NCI-H1436 (cell line): ENCODE data around the gene ARMC8.

ENCODE experiments used
- DNase-seq: peaks from one replicate; lab custom pipeline; 2025; lab: John Stamatoyannopoulos, UW

The ARMC8 gene

DNA sequence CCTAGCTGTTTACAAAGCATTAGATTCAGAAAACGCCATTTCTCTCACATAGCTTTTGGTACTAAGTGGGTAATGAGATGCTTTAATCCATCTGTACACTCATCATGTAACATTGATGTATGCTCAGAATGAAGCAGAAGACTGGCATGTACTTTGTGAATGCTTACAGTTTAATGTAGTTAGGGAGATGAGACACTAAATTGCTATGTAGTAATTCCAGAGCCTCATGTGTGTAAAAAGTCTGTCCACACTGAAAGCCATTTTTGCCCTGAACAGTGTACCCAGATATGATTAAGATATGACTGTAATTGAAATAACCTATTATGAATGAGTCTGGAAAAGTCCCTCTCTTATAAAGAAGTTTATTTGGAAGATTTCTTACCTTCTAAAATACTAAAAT lies 66.5 kb downstream of the ARMC8 start:
- no peak for DNase-seq

DNA sequence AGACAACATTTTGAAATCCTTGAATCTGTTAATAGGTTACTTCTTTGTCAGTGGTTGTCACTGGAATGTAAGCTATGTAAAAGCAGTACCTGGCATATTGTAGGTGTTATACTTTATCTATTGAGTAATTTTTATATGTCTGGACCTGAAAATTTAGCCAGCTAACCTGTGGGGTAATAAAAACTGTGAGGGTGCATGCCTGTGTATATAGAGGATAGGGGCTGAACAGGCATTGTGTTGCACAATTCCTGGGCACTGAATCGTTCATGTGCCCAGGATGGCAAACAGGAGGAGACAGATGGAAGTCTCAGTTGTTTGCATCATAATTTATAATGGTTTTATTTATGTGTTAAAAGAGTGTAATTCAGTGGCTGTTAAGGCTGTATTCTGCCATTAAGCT lies 67.1 kb downstream of the ARMC8 start:
- no peak for DNase-seq

- DNase-seq: no peak
Observed at GRCh38 chr3:138256022-138256421, 68.9 kb downstream of the ARMC8 start.

GRCh38 chr3:138257986-138258385 lies 70.9 kb downstream of the ARMC8 start:
- no peak for DNase-seq

- no peak for DNase-seq
Observed at GRCh38 chr3:138259126-138259525, 72.0 kb downstream of the ARMC8 start.

GRCh38 chr3:138260611-138261010 lies 73.5 kb downstream of the ARMC8 start:
- DNase-seq: no peak

- DNase-seq: no peak
Observed at GRCh38 chr3:138263104-138263503, 76.0 kb downstream of the ARMC8 start.

GRCh38 chr3:138265745-138266144 lies 78.6 kb downstream of the ARMC8 start:
- DNase-seq: no peak

DNA sequence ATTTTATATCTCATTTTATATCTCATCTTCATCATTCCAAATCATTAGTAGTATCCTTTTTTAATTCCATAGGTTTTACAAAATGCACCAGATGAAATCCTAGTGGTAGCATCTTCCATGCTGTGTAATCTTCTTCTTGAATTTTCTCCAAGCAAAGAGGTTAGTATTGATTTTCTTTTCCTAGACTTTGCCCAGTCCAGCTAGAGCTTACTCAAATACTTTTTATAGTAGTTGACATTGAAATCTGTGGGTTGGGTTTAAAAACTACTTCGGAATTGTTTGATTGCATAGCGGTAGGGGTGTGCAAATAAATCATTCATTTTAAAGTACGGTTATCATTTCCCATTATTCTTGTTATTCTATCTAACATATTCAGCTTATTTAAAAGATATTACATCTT lies 80.0 kb downstream of the ARMC8 start:
- no peak for DNase-seq

DNA sequence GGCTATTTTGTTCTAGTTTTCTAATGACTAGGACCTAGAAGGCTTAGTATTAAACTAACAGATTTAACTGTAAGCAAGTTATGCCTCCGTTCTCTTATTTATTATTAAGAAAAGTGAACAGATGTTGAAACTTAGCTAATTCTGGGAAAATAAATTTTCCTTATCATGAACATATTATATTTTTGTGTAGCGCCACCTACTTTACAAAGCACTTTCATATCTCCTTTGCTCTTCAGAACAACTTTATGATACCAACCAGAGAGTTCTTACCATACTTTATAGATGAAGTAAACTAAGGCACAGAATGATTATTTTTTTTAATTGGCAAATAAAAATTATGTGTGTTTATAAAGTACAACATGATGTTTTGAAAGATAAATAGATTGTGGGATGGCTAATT lies 83.1 kb downstream of the ARMC8 start:
- DNase-seq: no peak

DNA sequence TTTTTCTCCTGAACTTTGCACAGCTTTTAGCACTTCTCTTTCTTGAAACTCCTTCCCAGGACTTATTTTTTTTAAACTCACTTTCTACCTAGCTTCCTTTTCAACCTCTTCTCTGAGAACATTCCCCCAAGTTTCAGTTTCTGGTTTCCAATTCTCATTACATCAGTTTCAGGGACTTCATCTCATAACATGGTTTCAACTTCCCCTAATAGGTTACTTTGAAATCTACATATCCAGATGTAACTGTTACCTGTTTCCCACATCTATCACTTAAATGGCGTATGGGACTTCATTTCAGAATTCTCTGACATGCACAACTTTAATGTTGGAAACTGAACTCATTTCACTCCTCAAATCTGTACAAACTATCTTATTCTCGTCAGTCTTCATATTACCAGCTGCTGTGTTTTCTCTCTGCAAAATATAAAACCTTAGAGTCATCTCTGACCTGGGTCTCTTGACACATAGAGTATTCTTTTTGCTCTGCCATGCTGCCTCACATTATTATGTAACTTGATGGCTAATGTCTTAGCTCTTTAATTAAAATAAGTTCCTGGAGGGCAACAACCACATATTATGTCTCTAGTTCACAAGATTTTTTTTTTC lies 84.2 kb downstream of the ARMC8 start:
- DNase-seq: no peak

DNA sequence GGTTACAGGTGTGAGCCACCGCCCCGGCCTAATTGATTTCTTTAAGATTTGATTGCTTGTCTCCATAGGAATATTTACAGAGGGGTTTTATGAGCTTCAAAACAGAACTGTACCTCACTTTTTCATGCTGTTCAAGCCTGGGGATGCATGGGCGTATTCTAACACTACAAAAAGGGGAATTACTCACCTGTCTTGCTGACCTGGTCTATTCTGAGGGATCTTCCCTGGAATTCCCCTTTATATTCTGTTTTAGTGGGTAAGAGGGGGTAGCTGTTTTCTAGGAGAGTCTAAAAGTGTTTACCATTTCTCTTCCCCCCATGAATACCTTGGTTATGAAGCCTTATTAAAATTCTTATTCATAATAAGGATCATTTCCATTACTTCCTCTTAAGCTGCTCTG lies 94.5 kb downstream of the ARMC8 start:
- DNase-seq: no peak

DNA sequence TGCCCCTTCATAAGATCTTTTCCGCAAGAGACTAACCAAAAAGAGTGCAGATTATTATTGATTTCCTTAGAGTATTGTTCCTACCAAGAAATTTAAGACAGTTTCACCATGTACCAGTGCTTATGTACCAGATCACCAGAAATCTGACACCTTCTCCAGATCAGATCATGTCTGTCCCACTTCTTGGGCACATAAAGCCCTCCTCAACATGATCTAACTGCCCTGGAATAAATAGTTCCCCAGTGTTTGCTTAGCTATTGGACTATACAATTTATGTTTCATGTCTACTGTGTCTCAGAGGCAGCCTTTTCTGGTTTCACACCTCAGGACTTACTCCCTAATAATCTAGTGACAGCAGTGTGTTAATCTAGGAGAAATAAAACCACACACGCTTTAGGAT lies 95.7 kb downstream of the ARMC8 start:
- no peak for DNase-seq

GRCh38 chr3:138284079-138284478 lies 97.0 kb downstream of the ARMC8 start:
- no peak for DNase-seq

DNA sequence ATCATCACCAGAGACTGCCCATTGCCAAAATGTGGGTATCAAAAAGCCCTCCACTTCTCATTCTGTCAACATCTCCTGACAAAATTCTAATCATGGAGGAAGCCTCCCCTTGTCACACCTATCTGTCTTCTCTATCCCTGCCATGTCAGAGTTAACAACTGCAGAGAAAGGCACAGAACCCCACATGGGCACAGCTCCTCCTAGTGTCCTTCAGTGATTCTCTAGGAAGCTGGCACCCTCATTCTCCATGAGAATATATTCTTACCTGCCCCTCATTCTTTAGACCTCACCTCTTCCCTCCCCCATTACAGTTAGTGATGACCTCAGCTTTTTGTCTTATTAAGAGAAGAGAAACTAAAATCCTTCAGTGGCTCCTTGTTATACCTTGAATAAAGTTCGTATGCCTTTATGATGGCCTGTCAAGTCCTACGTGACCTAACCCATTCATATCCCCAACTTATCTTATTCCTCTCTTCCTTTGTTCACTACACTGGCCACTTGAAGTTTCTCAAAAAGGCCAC lies 97.9 kb downstream of the ARMC8 start:
- DNase-seq: no peak

GRCh38 chr3:138289260-138289659 lies 102.2 kb downstream of the ARMC8 start:
- no peak for DNase-seq

DNA sequence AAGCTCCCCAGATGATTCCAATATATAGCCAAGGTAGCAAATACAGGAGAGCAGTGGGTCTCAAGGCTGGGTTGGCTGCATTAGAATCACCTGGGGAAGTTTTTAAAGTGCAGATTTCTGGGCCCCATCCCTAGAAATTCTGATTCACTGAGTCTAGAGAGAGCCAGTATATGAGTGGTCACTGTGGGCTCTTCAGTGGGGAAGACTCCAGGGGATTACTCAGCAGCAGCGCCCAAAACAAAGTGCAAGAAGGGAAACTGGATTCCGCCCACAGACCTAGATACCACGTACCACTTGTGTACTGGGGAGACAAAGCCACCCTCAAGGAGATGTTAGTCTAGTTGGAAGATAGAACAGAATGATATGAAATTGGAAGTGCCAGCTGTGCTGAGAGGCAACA lies 102.6 kb downstream of the ARMC8 start:
- DNase-seq: no peak

DNA sequence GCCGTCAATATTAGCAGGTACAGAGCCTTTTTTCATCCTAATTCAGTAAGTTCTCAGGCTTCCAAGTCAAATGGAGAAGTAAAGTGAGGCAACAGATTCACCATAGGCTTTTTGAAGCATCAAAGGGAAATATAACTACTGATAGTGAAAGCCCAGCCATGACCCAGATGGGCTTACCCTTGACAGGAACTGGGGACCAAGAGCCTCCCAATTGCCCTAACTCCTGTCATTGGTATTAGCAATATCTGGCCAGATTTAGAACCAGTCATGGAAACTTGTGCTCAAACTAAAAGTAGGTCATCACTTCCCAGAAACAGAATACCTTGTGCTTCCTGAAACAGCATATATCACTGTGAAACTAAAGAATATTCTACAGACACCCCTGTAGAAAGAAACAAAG lies 109.5 kb downstream of the ARMC8 start:
- DNase-seq: no peak

DNA sequence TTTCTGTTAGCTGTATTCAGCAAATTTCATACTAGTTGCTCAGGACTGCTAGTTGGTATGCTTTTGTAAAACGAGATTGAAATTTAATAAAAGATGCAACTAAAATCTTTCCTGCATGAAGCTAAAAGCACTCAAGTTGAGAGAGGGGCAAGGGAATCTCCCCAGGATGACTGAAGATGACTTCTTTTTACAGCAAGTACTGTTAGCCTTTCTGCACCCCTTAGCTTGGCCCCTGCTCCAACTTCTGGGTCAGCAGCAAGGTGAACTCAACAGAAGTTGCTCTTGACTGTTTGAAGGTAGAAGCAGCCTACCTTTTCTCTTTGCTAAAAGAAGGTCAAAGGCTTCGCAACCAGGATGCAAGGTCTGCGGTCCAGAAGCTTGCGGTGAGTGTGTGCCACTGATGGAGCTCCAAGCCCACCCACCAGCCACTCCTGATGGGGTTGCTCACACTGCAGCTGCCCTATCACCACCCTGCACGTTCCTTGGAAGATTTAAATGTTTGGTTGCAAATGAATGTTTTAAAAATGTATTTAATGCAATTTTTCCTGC lies 110.0 kb downstream of the ARMC8 start:
- no peak for DNase-seq

GRCh38 chr3:138297876-138298275 lies 110.8 kb downstream of the ARMC8 start:
- DNase-seq: no peak

DNA sequence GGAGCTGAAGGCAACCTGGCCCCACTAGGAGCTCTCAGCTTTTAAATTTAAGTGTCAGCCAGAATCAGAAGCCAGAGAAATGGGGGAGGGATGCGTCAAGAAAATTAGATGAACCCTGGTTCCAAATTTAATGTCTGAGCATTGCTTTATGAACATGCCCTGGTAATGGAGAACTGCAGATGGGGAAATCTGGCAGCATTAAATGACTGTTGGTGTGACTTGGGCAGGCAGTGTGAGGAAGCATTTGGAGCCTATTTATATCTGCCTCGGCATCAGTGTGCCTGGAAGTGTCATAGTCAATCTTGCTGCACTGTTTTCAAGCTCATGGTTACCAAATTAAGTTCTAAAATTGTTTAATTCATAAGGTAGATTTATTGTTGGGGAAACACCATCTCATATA lies 113.5 kb downstream of the ARMC8 start:
- DNase-seq: no peak

GRCh38 chr3:138303474-138303873 lies 116.4 kb downstream of the ARMC8 start:
- DNase-seq: no peak

- no peak for DNase-seq
Observed at GRCh38 chr3:138307899-138308298, 120.8 kb downstream of the ARMC8 start.

DNA sequence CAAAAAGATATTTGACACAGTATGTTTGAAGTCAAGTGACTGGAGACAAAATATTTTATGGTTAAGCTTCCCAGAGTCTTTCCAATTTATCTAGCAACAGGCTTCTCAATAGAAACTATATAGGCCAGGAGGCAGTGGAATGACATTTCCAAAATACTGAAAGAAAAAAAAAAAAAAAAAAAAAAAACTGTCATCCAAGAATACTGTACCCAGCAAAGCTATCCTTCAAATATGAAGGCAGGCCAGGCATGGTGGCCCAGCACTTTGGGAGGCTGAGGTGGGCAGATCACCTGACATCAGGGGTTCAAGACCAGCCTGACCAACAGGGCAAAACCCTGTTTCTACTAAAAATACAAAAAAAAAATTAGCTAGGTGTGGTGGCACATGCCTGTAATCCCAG lies 121.7 kb downstream of the ARMC8 start:
- DNase-seq: no peak
